Retinal pigment epithelial cell (primary cell): ENCODE data around the gene DNAH8.

Experiments
- DNase-seq: peaks from one replicate; pipeline ENCODE4 v3.0.0-alpha.2; 2010; ENCODE audit warnings: low read depth
- H3K4me3 ChIP-seq: 2 replicates; pipeline ENCODE4 v1.5.1; 2011; ENCODE audit warnings: mild to moderate bottlenecking, low read length, control low read depth, moderate library complexity
- TF ChIP-seq, protein P1 (sequence below): conservative IDR thresholded peaks from 2 replicates; pipeline ENCODE4 v1.5.1; 2011; ENCODE audit warnings: low read depth, low read length, control low read depth, inconsistent platforms

DNAH8 gene

GRCh38 chr6:38876475-38876874 is 161.4 kb downstream of the DNAH8 start:
- TF ChIP-seq, protein P1, sequence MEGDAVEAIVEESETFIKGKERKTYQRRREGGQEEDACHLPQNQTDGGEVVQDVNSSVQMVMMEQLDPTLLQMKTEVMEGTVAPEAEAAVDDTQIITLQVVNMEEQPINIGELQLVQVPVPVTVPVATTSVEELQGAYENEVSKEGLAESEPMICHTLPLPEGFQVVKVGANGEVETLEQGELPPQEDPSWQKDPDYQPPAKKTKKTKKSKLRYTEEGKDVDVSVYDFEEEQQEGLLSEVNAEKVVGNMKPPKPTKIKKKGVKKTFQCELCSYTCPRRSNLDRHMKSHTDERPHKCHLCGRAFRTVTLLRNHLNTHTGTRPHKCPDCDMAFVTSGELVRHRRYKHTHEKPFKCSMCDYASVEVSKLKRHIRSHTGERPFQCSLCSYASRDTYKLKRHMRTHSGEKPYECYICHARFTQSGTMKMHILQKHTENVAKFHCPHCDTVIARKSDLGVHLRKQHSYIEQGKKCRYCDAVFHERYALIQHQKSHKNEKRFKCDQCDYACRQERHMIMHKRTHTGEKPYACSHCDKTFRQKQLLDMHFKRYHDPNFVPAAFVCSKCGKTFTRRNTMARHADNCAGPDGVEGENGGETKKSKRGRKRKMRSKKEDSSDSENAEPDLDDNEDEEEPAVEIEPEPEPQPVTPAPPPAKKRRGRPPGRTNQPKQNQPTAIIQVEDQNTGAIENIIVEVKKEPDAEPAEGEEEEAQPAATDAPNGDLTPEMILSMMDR, result no peak
- DNase-seq, result no peak
- H3K4me3 ChIP-seq, result no peak overlapping the region

DNA sequence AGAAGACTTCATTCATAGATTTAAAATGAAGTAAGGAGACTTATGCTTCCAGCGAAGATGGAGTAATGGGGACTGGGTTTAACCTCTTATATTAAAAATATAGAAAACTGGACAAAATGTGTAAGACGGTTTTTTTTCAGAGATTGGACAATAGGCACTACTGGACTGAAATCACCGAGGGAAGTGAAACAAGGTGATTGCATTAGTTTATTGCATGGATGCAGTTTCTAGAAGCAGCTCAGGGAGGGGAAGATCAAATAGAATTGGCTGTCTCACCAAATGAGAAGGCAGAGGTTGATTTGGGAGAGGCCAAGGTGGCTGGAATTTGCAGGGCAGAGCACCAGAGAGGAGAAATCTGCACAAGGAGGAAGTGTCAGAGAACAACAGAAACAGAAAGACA is 162.6 kb downstream of the DNAH8 start:
- DNase-seq, result no peak
- H3K4me3 ChIP-seq, result no peak overlapping the region
- TF ChIP-seq, protein P1, result no peak

DNA sequence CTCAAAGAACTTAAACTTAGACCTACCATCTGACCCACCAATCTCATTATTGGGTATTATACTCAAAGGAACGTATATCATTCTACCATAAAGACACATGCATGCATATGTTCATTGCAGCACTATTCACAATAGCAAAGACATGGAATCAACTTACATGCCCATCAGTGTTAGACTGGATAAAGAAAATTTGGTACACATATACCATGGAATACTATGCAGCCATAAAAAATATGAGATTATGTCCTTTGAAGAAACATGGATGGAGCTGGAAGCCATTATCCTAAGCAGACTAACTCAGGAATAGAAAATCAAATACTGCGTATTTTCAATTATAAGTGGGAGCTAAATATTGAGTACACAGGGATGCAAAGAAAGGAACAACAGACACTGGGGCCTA is 167.0 kb downstream of the DNAH8 start:
- no peak overlapping the region for H3K4me3 ChIP-seq
- TF ChIP-seq, protein P1, result no peak
- no peak for DNase-seq

DNA sequence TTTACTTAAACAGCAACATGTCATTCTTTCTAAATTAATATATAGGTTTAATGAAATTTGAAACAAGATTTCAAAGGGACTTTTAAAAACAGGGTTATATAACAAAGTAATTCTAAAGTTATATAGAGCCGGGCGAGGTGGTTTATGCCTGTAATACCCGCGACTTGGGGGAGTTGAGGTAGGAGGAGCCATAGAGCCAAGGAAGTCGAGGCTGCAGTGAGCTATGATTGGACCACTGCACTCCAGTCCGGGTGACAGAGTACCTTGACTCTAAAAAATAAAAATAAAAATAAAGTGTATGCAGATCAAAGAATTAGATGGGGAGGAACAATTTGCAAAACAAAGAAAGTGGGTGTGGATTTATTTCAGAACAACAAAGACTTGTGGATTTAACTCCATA is 182.4 kb downstream of the DNAH8 start:
- DNase-seq, result no peak
- H3K4me3 ChIP-seq, result no peak overlapping the region
- TF ChIP-seq, protein P1, result no peak

- TF ChIP-seq, protein P1, result no peak
- no peak for DNase-seq
- no peak overlapping the region for H3K4me3 ChIP-seq
Measured at GRCh38 chr6:38901802-38902522, 186.9 kb downstream of the DNAH8 start.

DNA sequence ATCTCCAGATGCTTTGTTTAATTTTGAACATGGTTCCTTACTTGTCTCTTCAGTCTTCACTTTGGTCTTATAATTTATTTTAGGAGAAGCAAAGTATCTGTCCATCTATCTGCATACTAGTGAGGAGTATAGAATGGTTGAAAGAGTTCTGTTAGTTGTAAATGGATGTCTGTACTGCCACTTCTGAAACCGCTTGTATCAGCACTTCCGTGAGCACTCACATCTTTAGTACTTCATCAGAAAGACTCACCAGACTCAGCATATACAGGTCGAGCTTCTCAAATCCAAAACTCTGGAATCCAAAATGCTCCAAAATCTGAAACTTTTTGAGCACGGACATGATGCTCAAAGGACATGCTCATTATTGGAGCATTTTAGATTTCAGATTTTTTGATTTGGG is 191.5 kb downstream of the DNAH8 start:
- no peak overlapping the region for H3K4me3 ChIP-seq
- DNase-seq, result no peak
- TF ChIP-seq, protein P1, result no peak

GRCh38 chr6:38907264-38907663 is 192.2 kb downstream of the DNAH8 start:
- H3K4me3 ChIP-seq, result no peak overlapping the region
- no peak for DNase-seq
- TF ChIP-seq, protein P1, result no peak
